ENCODE results near the gene DCAF5.
"Not testable (repeated sequence)": the region's sequence is repeated elsewhere in the genome, so short reads cannot be mapped to it uniquely, and the experiment has no call there.

The DCAF5 gene

DNA sequence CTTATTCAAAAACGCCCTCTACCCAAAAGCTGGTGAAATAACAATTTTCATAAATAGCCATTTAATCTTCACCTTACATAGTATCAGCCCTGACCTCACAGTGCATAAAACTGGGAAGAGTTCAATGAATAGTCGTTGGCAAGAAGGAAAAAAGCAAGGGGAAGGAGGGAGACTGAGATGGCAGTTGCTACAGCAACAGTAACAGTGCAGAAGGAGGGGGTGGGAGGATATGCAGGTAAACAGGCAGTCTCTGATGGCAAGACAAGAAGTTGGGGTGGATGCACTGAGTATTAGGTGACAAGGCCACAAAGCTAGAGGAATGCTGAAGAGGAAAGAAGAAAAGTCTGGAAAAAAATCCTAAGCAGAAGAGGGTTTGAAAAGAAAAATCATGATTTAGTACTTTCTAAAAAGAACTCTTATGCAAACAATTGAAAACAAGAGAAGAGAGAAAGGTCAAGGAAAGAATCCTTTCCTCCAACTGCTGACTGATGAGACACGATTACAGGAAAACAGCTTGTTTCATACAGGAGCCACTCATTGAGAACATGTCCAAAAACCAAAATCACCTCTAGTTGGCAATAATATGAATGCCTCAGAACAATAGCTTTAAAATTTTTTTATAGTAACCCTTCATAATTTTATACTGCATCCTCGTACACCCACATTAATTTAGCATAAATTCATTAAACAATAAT is 56.0 kb downstream of the DCAF5 start:
- no peak for DNase-seq

DNA sequence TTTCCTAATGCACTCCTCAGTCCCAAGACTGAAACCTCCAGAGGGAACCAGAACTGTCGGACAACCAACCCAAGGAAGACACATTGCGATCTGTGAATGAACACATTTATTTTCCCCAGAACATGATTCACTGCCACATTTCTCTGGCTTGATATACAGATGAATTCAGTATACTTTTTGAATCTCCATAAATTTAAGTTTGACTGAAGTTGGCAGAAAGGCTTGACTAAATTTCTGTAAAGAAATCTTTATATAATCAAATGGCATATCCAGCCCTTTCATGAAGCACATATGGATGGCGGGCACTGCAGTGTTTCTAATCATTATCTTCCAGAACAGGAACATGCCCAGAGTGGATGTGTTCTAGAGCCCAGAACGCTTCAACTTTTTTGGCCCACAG is 56.7 kb downstream of the DCAF5 start:
- DNase-seq = no peak

DNA sequence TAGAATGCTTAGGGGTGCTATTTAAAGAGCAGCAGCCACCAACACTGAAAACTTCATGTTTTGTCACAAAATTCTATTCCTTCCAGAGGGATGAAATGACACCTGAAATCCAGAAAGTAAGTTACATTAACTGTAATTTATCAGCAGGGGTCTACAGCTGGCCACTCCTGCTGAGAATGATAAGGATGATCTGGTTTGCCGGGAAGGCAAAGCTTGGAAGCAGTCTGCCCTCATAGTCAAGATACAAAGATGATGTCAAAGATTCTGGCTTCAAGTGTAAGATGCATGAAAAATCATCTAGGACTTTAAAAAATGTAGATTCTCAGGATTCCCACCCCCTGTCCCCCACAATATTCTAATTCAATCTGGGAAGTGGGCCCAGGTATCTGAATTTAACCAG is 58.4 kb downstream of the DCAF5 start:
- no peak for DNase-seq

GRCh38 chr14:69093631-69094421 is 59.1 kb downstream of the DCAF5 start:
- DNase-seq = no peak

GRCh38 chr14:69092840-69093422 is 60.0 kb downstream of the DCAF5 start:
- no peak for DNase-seq

DNA sequence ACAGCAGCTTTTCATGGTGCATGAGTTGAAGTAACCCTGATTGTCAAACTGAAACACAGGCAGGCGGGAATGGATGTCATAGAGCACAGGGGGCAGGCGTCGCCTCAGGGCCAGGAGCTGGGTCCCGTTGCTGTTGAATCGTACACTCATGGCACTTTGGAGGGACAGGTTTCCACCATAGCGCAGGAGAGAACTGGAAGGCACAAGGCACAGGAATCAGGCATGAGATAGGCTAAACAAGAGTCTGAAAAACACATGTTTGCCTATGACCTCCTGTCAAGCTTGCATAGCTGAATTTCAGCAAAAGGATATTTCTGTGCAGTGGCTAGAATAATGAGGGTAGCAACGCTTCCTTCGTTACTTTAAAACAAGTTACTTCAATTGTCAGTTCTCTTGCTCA is 61.2 kb downstream of the DCAF5 start:
- DNase-seq = no peak

- no peak for DNase-seq
These were observed 61.9 kb downstream of the DCAF5 start for GRCh38 chr14:69091006-69091405.

- peak; percentile 42 for DNase-seq
These were observed 62.6 kb downstream of the DCAF5 start for GRCh38 chr14:69090187-69090789.

DNA sequence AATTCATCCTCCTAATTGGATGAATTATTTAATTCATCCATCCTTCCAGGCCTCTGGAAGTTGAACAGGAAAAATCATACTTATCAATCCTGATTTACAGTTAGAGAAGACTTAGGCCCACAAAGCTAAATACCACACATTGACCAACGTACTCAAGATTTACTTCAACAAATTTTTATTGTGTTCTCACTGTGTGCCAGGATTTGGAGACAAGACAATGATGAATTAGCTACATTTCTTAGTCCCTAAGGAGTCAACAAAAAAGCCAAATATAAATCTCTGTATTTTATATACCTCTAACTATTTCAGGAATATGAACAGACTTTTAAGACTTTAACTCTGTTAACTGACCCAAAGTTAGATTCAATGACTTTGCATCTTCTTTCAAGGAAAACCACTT is 63.9 kb downstream of the DCAF5 start:
- no peak for DNase-seq

- no peak for DNase-seq
These were observed 64.3 kb downstream of the DCAF5 start for GRCh38 chr14:69088586-69088985.

- DNase-seq = no peak
These were observed 65.9 kb downstream of the DCAF5 start for GRCh38 chr14:69087061-69087461.

- DNase-seq = no peak
These were observed 66.4 kb downstream of the DCAF5 start for GRCh38 chr14:69086537-69086936.

- no peak for DNase-seq
These were observed 68.9 kb downstream of the DCAF5 start for GRCh38 chr14:69084023-69084422.

DNA sequence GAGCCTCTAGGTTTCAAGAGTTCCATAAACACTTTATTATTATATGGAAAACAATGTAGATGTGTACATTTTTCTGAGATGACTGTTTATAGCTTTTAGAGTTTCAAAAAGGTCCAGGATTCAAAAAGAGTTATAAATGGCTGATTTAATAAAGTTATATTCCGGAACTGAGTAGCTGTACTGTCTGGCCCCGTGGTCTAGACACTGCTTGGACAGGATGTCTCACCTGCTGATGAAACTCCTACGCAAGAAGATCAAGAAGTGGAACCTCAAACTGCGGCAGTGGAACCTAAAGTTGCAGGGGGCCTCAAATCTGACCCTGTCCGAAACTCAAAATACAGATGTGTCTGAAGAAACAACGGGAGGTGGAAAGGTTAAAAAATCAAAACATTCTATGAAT is 69.7 kb downstream of the DCAF5 start:
- no peak for DNase-seq

DNA sequence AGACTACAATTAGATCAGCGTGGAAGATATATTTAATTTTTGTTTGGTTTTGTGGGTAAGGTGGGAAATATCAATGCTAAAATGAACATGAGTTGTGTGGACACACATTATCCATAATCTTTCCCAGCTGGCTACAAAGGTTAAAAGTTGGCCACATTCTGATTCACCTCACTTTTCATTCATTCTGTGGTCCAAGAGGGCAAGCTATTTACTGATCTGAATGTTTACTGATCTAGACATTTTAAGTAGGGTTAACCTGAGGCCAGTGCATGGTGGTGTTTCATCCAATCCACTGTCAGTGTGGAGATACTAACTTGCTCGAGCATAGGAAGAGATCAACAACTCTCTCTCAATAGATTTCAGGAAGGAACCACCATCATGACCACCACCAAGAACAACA is 71.6 kb downstream of the DCAF5 start:
- DNase-seq = no peak

DNA sequence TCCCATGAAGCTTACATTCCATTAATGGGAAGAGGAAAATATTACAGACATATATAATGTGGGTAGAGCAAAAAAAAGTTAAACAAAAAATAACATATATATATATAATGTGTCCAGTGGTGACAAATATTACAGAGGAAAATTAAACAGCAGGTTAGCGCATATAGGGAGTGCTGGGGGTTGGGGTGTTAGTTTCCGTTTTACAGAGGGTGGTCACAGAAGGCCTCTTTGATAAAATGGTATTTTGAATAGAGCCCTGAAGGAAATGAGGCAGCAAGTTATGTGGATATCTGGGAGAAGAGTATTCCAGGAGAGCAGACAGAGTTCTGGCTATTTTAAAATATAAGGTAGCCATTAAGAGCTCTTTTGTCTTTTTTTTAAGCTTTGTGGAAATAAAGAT is 73.2 kb downstream of the DCAF5 start:
- no peak for DNase-seq

GRCh38 chr14:69079188-69079742 is 73.7 kb downstream of the DCAF5 start:
- no peak for DNase-seq

DNA sequence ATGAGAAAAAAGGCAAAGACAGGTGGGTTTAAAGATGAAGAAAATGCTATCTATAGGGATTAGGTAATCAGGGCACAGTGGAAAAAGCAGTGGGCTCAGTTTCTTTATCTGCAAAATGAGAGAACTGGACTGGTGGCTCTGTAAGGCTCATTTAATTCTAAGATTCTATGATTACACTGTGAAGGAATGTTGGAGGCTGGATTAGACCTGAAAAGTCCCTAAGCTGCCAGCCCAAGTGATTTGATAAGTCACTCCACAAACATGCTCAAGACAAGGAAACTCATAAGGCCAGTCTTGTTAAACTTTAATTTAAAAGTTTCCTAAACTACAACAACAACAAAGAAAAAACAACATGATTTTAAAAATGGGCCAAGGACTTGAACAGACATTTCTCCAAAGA is 75.1 kb downstream of the DCAF5 start:
- DNase-seq = no peak

- DNase-seq = not testable (repeated sequence)
These were observed 75.7 kb downstream of the DCAF5 start for GRCh38 chr14:69077185-69077584.

- DNase-seq = no peak
These were observed 76.6 kb downstream of the DCAF5 start for GRCh38 chr14:69076341-69076740.

DNA sequence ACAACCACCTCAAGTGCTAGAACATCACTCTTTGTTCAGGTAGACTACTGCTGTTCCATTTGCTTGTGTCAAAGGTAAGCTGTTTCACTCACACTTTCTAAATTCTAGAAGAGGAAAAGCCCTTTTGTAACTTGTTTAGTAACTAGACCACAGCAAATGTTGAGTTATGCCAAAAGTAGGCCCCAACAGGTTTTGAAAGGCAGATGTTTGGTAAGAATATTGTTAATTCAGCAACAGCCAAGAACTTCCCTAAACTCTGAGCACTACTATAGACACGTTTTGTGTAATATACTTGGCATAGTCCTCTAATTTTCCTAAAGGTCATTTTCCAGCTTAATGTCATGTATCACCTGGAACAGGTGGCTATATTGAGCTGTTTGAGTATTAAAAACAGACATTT is 79.0 kb downstream of the DCAF5 start:
- no peak for DNase-seq

- no peak for DNase-seq
These were observed 79.5 kb downstream of the DCAF5 start for GRCh38 chr14:69073429-69073828.

DNA sequence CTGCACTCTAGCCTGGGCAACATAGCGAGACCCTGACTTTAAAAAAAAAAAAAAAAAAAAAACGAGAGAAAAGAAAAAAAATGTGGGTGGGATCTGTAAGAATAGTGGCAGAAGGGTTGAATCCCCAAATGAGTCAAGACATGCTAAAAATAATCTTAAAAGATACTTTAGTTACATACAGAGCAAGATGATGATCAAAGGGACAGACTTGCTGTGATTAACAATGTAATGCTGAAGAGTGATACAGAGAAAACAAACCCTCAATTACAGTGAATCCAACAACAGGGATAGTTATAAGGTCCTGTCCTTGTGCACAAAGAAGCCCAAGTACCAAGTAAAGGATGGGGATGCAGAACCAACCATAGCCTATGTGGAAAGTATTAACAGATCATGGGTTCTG is 80.3 kb downstream of the DCAF5 start:
- DNase-seq = no peak

All from CD4-positive, alpha-beta T cell treated with Interleukin-6 for 4 hours (primary cell).